H1 (cell line): Measurements from ENCODE around the gene FLOT1. TPM values are rescaled to one million over a fixed set of nuclear protein-coding genes. Genes with fewer than 3 reads are reported as not detected.
A peak's percentile ranks its signal among the peaks of the same experiment; 100 is the strongest.
"Not testable (repeated sequence)": the region's sequence is repeated elsewhere in the genome, so short reads cannot be mapped to it uniquely, and the experiment has no call there.

Experiments used
- CTCF ChIA-PET: fragments of 300-600 bp; sonication (Branson Sonifier 250); formaldehyde crosslinking; loops from one replicate; lab custom pipeline; 2021; ENCODE audit not compliant: partially characterized antibody; lab: Charles Lee
- POLR2A ChIA-PET: fragments of 300-600 bp; sonication (Branson Sonifier 250); formaldehyde crosslinking; loops from one replicate; lab custom pipeline; 2021; ENCODE audit warnings: inconsistent platforms; ENCODE audit not compliant: partially characterized antibody; lab: Charles Lee
- DNase-seq, 2 experiments: peaks; one replicate each; pipeline versions ENCODE4 v3.0.0 to v3.0.0-alpha.2; 2010 to 2022; ENCODE audit warnings: low spot score in 2 of 2, low read depth in 1 of 2, mixed read lengths in 1 of 2
- FAIRE-seq: peaks from 2 replicates; lab custom pipeline; 2011; peaks lifted over from hg19 to GRCh38; lab: Jason Lieb, UNC
- H2AFZ ChIP-seq: 2 replicates; pipeline ENCODE4 v1.8.1; 2012; ENCODE audit warnings: low read length, inconsistent platforms
- H2AK5ac ChIP-seq: 2 replicates; pipeline ENCODE4 v1.6.1; 2013; ENCODE audit warnings: low read depth, low read length
- H2BK120ac ChIP-seq: replicated peaks from 2 replicates; pipeline ENCODE3; 2013; ENCODE audit warnings: low read depth, low read length, inconsistent platforms
- H2BK12ac ChIP-seq: 2 replicates; pipeline ENCODE4 v1.6.1; 2013; ENCODE audit warnings: low read depth, low read length
- H2BK15ac ChIP-seq: 2 replicates; pipeline ENCODE4 v1.6.1; 2013; ENCODE audit warnings: low read length
- H2BK20ac ChIP-seq: 2 replicates; pipeline ENCODE4 v1.6.1; 2013; ENCODE audit warnings: low read length
- H2BK5ac ChIP-seq: 2 replicates; pipeline ENCODE4 v1.6.1; 2013; ENCODE audit warnings: low read depth, low read length
- H3K14ac ChIP-seq: 2 replicates; pipeline ENCODE4 v1.6.1; 2013; ENCODE audit warnings: inconsistent platforms; ENCODE audit not compliant: insufficient read length
- H3K18ac ChIP-seq: 2 replicates; pipeline ENCODE4 v1.6.1; 2013; ENCODE audit warnings: low read length; ENCODE audit errors: extremely low read depth
- H3K23ac ChIP-seq: 2 replicates; pipeline ENCODE4 v1.6.1; 2013; ENCODE audit warnings: inconsistent platforms; ENCODE audit not compliant: insufficient read length
- H3K23me2 ChIP-seq: 2 replicates; pipeline ENCODE4 v1.6.1; 2013; ENCODE audit warnings: low read depth, low read length
- H3K27ac ChIP-seq: 2 replicates; pipeline ENCODE4 v1.6.1; 2011; ENCODE audit warnings: low read depth, low read length, inconsistent platforms
- H3K27me3 ChIP-seq, 4 experiments: replicated peaks in 1 of 4; 1 replicate in 1 of 4; 2 replicates in 3 of 4; pipeline versions ENCODE4 v1.6.1 to v1.8.1; 2011 to 2013; ENCODE audit warnings: low read length in 3 of 4, mild to moderate bottlenecking in 3 of 4, inconsistent platforms in 2 of 4, mixed read lengths in 2 of 4, moderate library complexity in 1 of 4; ENCODE audit not compliant: control insufficient read depth in 3 of 4, insufficient read depth in 3 of 4; ENCODE audit errors: extremely low read depth in 1 of 4
- H3K36me3 ChIP-seq, 4 experiments: 2 replicates each; pipeline versions ENCODE4 v1.6.1 to v1.8.1; 2011 to 2013; ENCODE audit warnings: mild to moderate bottlenecking in 4 of 4, low read length in 3 of 4, moderate library complexity in 2 of 4, control low read depth in 1 of 4, inconsistent platforms in 1 of 4; ENCODE audit not compliant: insufficient read depth in 4 of 4, control insufficient read depth in 2 of 4
- H3K4ac ChIP-seq: replicated peaks from 2 replicates; pipeline ENCODE3; 2013; ENCODE audit warnings: low read length, low read depth, mixed read lengths, inconsistent platforms; ENCODE audit not compliant: insufficient read length
- H3K4me1 ChIP-seq, 4 experiments: replicated peaks in 1 of 4; 1 replicate in 1 of 4; 2 replicates in 3 of 4; pipeline versions ENCODE4 v1.6.1 to v1.8.1; 2011 to 2013; ENCODE audit warnings: low read length in 3 of 4, inconsistent platforms in 2 of 4, mixed read lengths in 1 of 4; ENCODE audit not compliant: insufficient read depth in 4 of 4, control insufficient read depth in 3 of 4
- H3K4me2 ChIP-seq, 2 experiments: 2 replicates each; pipeline versions ENCODE4 v1.6.1 to v1.8.1; 2011 to 2013; ENCODE audit warnings: low read depth in 2 of 2, low read length in 2 of 2, control low read depth in 1 of 2, inconsistent platforms in 1 of 2, mild to moderate bottlenecking in 1 of 2; ENCODE audit not compliant: insufficient read depth in 1 of 2
- H3K4me3 ChIP-seq, 4 experiments: fragments of 200-600, 300-600 bp in 1 of 4; sonication (generic), shearing (Covaris generic), sonication (Bioruptor Twin) in 1 of 4; 2 replicates each; pipeline versions ENCODE4 v1.5.1 to v1.8.1; 2011 to 2016; ENCODE audit warnings: low read length in 4 of 4, low read depth in 3 of 4, control low read depth in 2 of 4, inconsistent platforms in 2 of 4, mild to moderate bottlenecking in 2 of 4, mixed read lengths in 1 of 4, moderate library complexity in 1 of 4; ENCODE audit not compliant: insufficient read depth in 2 of 4; ENCODE audit errors: extremely low read depth in 1 of 4
- H3K56ac ChIP-seq: replicated peaks from 2 replicates; pipeline ENCODE3; 2013; ENCODE audit warnings: low read depth, mild to moderate bottlenecking, mixed read lengths, low read length, inconsistent platforms; ENCODE audit not compliant: insufficient read length
- H3K79me1 ChIP-seq: 2 replicates; pipeline ENCODE4 v1.6.1; 2013; ENCODE audit warnings: low read depth, low read length, control low read depth
- H3K79me2 ChIP-seq, 2 experiments: 2 replicates each; pipeline versions ENCODE4 v1.6.1 to v1.8.1; 2012 to 2013; ENCODE audit warnings: low read length in 2 of 2, mild to moderate bottlenecking in 2 of 2, inconsistent platforms in 1 of 2; ENCODE audit not compliant: insufficient read depth in 2 of 2, control insufficient read depth in 1 of 2
- H3K9ac ChIP-seq, 4 experiments: replicated peaks in 1 of 4; 1 replicate in 1 of 4; 2 replicates in 3 of 4; pipeline versions ENCODE4 v1.6.1 to v1.8.1; 2011 to 2013; ENCODE audit warnings: low read depth in 3 of 4, low read length in 3 of 4, control low read depth in 2 of 4, mild to moderate bottlenecking in 2 of 4, moderate library complexity in 2 of 4, inconsistent platforms in 1 of 4; ENCODE audit errors: extremely low read depth in 1 of 4
- H3K9me3 ChIP-seq, 2 experiments: 2 replicates each; pipeline versions ENCODE4 v1.6.1 to v1.8.1; 2012 to 2013; ENCODE audit warnings: mild to moderate bottlenecking in 2 of 2, moderate library complexity in 2 of 2, control low read depth in 1 of 2, inconsistent platforms in 1 of 2, low read depth in 1 of 2, low read length in 1 of 2, mixed read lengths in 1 of 2; ENCODE audit not compliant: insufficient read depth in 2 of 2
- H4K20me1 ChIP-seq, 2 experiments: replicated peaks in 1 of 2; 2 replicates each; pipeline versions ENCODE3 to v1.8.1; 2011 to 2013; ENCODE audit warnings: inconsistent platforms in 2 of 2, low read length in 2 of 2, mild to moderate bottlenecking in 1 of 2; ENCODE audit not compliant: insufficient read depth in 2 of 2, control insufficient read depth in 1 of 2
- H4K5ac ChIP-seq: 2 replicates; pipeline ENCODE4 v1.6.1; 2013; ENCODE audit warnings: low read length, low read depth, mixed read lengths, inconsistent platforms; ENCODE audit not compliant: insufficient read length
- H4K8ac ChIP-seq: 2 replicates; pipeline ENCODE4 v1.8.0; 2013; ENCODE audit warnings: mild to moderate bottlenecking, moderate library complexity, low read length, inconsistent platforms; ENCODE audit not compliant: insufficient read depth; ENCODE audit errors: extremely low read depth
- H4K91ac ChIP-seq: replicated peaks from 2 replicates; pipeline ENCODE3; 2013; ENCODE audit warnings: low read length, mixed read lengths, inconsistent platforms; ENCODE audit not compliant: insufficient read length
- EP300 ChIP-seq, 2 experiments: IDR thresholded peaks; 1 replicate in 1 of 2; 2 replicates in 1 of 2; pipeline ENCODE4 v1.6.1; 2011 to 2012; ENCODE audit warnings: low read depth in 2 of 2, low read length in 2 of 2, mild to moderate bottlenecking in 2 of 2, borderline replicate concordance in 1 of 2, inconsistent platforms in 1 of 2, moderate library complexity in 1 of 2
- TEAD4 ChIP-seq: IDR thresholded peaks from 2 replicates; pipeline ENCODE4 v1.6.1; 2012; ENCODE audit warnings: low read depth, low read length, inconsistent platforms, mixed read lengths
- WGBS, 2 experiments: shearing (Covaris generic) in 1 of 2; methylation state at CpG; one replicate each; pipeline versions ENCODE4 v1.1.6 to v1.1.7; 2013 to 2015; ENCODE audit warnings: low lambda C conversion rate in 2 of 2, mixed read lengths in 2 of 2, inconsistent platforms in 1 of 2, low coverage in 1 of 2, missing lambda C conversion rate in 1 of 2; ENCODE audit not compliant: insufficient replicate concordance in 2 of 2, insufficient coverage in 1 of 2, insufficient read length in 1 of 2; ENCODE audit errors: extremely low coverage in 1 of 2, missing lambda C conversion rate in 1 of 2; 5-methylcytosine and 5-hydroxymethylcytosine counted together
- polyA plus RNA-seq, 7 experiments: library from polyadenylated mRNA; depleted of rRNA in 3 of 7; stranded (reverse) in 5 of 7; unstranded in 2 of 7; fragments of >200 nt in 5 of 7; fragments of 200-250 nt in 2 of 7; gene quantifications; 1 replicate in 5 of 7; 2 replicates in 1 of 7; 4 replicates in 1 of 7; pipeline versions ENCODE4 v1.2.1 to v1.2.3, GENCODE V29; 2011 to 2013; ENCODE audit warnings: missing spikeins in 2 of 7, mixed read lengths in 2 of 7
- total RNA-seq: library from RNA; stranded (reverse); fragmentation: NEBNext Ultra II Directional; extraction: Animal tissue kit (Norgen Biotek cat#: 25700); gene quantifications from 2 replicates; pipeline ENCODE4 v1.2.1, GENCODE V29; 2021

The FLOT1 gene
- total and polyA plus RNA-seq, 2 of the 8 experiments (the other 6 are each of a cell fraction or from before 2014, with no cell fraction given) = 87.5 to 88.1 TPM

GRCh38 chr6:30765495-30765894 is 23.0 kb upstream of the FLOT1 start:
- H3K23ac ChIP-seq, DNase-seq, H4K20me1 ChIP-seq, H4K5ac ChIP-seq, H4K91ac ChIP-seq, H3K4me2 ChIP-seq, CTCF ChIA-PET, H3K18ac ChIP-seq, H3K4me3 ChIP-seq, H2BK5ac ChIP-seq, H2BK15ac ChIP-seq, H2BK20ac ChIP-seq, H3K4ac ChIP-seq, H3K27me3 ChIP-seq, H3K9ac ChIP-seq, H2BK120ac ChIP-seq, H4K8ac ChIP-seq, H2BK12ac ChIP-seq, H3K27ac ChIP-seq, H3K56ac ChIP-seq, H3K36me3 ChIP-seq, H2AFZ ChIP-seq, H3K9me3 ChIP-seq, POLR2A ChIA-PET, H2AK5ac ChIP-seq, H3K23me2 ChIP-seq, H3K79me2 ChIP-seq, FAIRE-seq, H3K14ac ChIP-seq, H3K79me1 ChIP-seq: not testable (repeated sequence)
- 0 out of 3 replicates have a peak, but pooled peaks of 1 of the 2 experiments have one; percentile 15 for TF ChIP-seq EP300 (IDR thresholded peaks at IDR 0.05; ENCODE audit: borderline replicate concordance in 1 of 2, low read depth in 2 of 2, low read length in 2 of 2)
- 0 out of 2 replicates have a peak, but pooled peaks have one; percentile 21 for TF ChIP-seq TEAD4
- 41% methylated on average over 1 of the region's 1 CpG; no CpG with 5 or more reads in 1 of the 2 experiments for WGBS, 2 experiments
- H3K4me1 ChIP-seq = peaks cover 11 to 17% (median 13%) of the 10 kb centered on the region in 4 experiments
